GM12878 (cell line): Measurements from ENCODE around the gene SGO1.

ENCODE experiments used
- CEBPB ChIP-seq, 2 experiments: fragments of 150-350 bp in 1 of 2; IDR thresholded peaks; 2 replicates each; pipeline ENCODE4 v1.6.1; 2012 to 2014; ENCODE audit warnings: low read depth in 2 of 2, low read length in 2 of 2, borderline replicate concordance in 1 of 2, inconsistent platforms in 1 of 2
- CTCF ChIP-seq, 3 experiments: IDR thresholded peaks in 2 of 3; conservative IDR thresholded peaks in 1 of 3; 2 replicates each; pipeline ENCODE4 v1.5.1; 2011; ENCODE audit warnings: low read depth in 3 of 3, low read length in 3 of 3, mild to moderate bottlenecking in 3 of 3, control low read depth in 2 of 3, moderate library complexity in 2 of 3, inconsistent platforms in 1 of 3, mixed read lengths in 1 of 3; ENCODE audit not compliant: control insufficient read depth in 2 of 3, insufficient read depth in 1 of 3; ENCODE audit errors: extremely low read depth in 1 of 3
- EP300 ChIP-seq, 2 experiments: fragments of 150-350 bp in 1 of 2; IDR thresholded peaks; 2 replicates each; pipeline ENCODE4 v1.6.1; 2011 to 2012; ENCODE audit warnings: low read depth in 2 of 2, low read length in 2 of 2, borderline replicate concordance in 1 of 2, improper control_type of control experiment in 1 of 2, inconsistent platforms in 1 of 2; ENCODE audit not compliant: control insufficient read depth in 1 of 2
- EZH2 ChIP-seq: IDR thresholded peaks from 2 replicates; pipeline ENCODE4 v1.6.1; 2012; ENCODE audit warnings: low read depth, mild to moderate bottlenecking, control low read depth, inconsistent platforms, low read length, borderline replicate concordance; ENCODE audit not compliant: control insufficient read depth
- FOS ChIP-seq: IDR thresholded peaks from 3 replicates; pipeline ENCODE4 v1.6.1; 2011; ENCODE audit warnings: borderline replicate concordance; ENCODE audit not compliant: insufficient read length; ENCODE audit errors: extremely low read depth
- MAX ChIP-seq: IDR thresholded peaks from 2 replicates; pipeline ENCODE4 v1.6.1; 2012; ENCODE audit warnings: low read depth, low read length, improper control_type of control experiment
- PKNOX1 ChIP-seq: fragments of 450-650 bp; IDR thresholded peaks from 2 replicates; pipeline ENCODE4 v1.6.1; 2016; ENCODE audit warnings: mild to moderate bottlenecking
- POLR2A ChIP-seq: IDR thresholded peaks from 2 replicates; pipeline ENCODE4 v1.6.1; 2011; ENCODE audit warnings: low read depth, mild to moderate bottlenecking, low read length
- POLR2AphosphoS5 ChIP-seq: IDR thresholded peaks from 2 replicates; pipeline ENCODE4 v1.6.1; 2011; ENCODE audit warnings: mild to moderate bottlenecking, low read length, inconsistent platforms
- SMC3 ChIP-seq: IDR thresholded peaks from 2 replicates; pipeline ENCODE4 v1.6.1; 2011; ENCODE audit warnings: low read length, improper control_type of control experiment, borderline replicate concordance
- SP1 ChIP-seq: IDR thresholded peaks from one replicate; pipeline ENCODE4 v1.6.1; 2011; ENCODE audit warnings: low read depth, low read length
- TAF1 ChIP-seq: IDR thresholded peaks from 2 replicates; pipeline ENCODE4 v1.6.1; 2011; ENCODE audit warnings: mild to moderate bottlenecking, low read depth, low read length, borderline replicate concordance
- TCF12 ChIP-seq: IDR thresholded peaks from 2 replicates; pipeline ENCODE4 v1.6.1; 2011; ENCODE audit warnings: low read depth, mild to moderate bottlenecking, low read length

- TF ChIP-seq EZH2 (no peak), EP300 (IDR thresholded peaks at IDR 0.05; ENCODE audit: borderline replicate concordance in 1 of 2, control insufficient read depth in 1 of 2, low read depth in 2 of 2, low read length in 2 of 2) (no peak), POLR2AphosphoS5 (no peak), CTCF (IDR thresholded peaks at IDR 0.05 in 2 of 3, conservative IDR thresholded peaks at IDR 0.05 in 1 of 3; ENCODE audit: control insufficient read depth in 2 of 3, extremely low read depth in 1 of 3, insufficient read depth in 1 of 3, low read depth in 3 of 3, low read length in 3 of 3) (no peak), FOS (no peak), SMC3 (no peak), POLR2A (no peak), CEBPB (IDR thresholded peaks at IDR 0.05; ENCODE audit: borderline replicate concordance in 1 of 2, low read depth in 2 of 2, low read length in 2 of 2) (no peak), MAX (no peak), TCF12 (no peak), SP1 (no peak), TAF1 (no peak), PKNOX1 (no peak)
Measured at GRCh38 chr3:20182206-20182605, 3.8 kb downstream of the SGO1 start.
